Colonic mucosa (tissue), 4 donors: Measurements from ENCODE around the gene PSMA7. TPM values are rescaled to one million over a fixed set of nuclear protein-coding genes. Genes with fewer than 3 reads are reported as not detected.

Source experiments
- DNase-seq: peaks from one replicate; pipeline ENCODE4 v3.0.0-alpha.2; 2020
- H3K27ac ChIP-seq: fragments of 200-600 bp; one replicate; pipeline ENCODE4 v1.8.0; 2021
- H3K27me3 ChIP-seq: fragments of 200-600 bp; one replicate; pipeline ENCODE4 v1.8.0; 2021
- H3K36me3 ChIP-seq: fragments of 200-600 bp; one replicate; pipeline ENCODE4 v1.8.0; 2021
- H3K4me1 ChIP-seq: fragments of 200-600 bp; one replicate; pipeline ENCODE4 v1.8.0; 2021; ENCODE audit warnings: mild to moderate bottlenecking
- H3K4me3 ChIP-seq: fragments of 200-600 bp; one replicate; pipeline ENCODE4 v1.8.0; 2021
- H3K9ac ChIP-seq, 2 donors: one replicate each; pipeline ENCODE4 v1.7.0; 2013; ENCODE audit warnings: control low read depth in 2 of 2, low read depth in 2 of 2, low read length in 2 of 2
- H3K9me3 ChIP-seq: fragments of 200-600 bp; one replicate; pipeline ENCODE4 v1.8.0; 2021
- intact Hi-C: fragments of 100-400 bp; cut with DNase I; formaldehyde crosslinking; loops from one replicate; pipeline ENCODE4 v1.14.1; 2022
- total RNA-seq, 2 donors: library from RNA; stranded (reverse); fragmentation: NEBNext Ultra II Directional in 1 of 2; extraction: Animal tissue kit (Norgen Biotek cat#: 25700) in 1 of 2; gene quantifications; one replicate each; pipeline ENCODE4 v1.2.1, GENCODE V29; 2021
- TF ChIP-seq, protein P1 (sequence below): fragments of 200-600 bp; IDR thresholded peaks from one replicate; pipeline ENCODE4 v1.8.0; 2022; ENCODE audit warnings: antibody characterized with exemption, mild to moderate bottlenecking
- donor health status: healthy.
- donor health status: DM: no; HTN: no; CAD: no.
- donor health status: DM: no; HTN: no; CAD: no.

The PSMA7 gene
- total RNA-seq, 2 donors from 2014 or later: 164 to 315 TPM

DNA sequence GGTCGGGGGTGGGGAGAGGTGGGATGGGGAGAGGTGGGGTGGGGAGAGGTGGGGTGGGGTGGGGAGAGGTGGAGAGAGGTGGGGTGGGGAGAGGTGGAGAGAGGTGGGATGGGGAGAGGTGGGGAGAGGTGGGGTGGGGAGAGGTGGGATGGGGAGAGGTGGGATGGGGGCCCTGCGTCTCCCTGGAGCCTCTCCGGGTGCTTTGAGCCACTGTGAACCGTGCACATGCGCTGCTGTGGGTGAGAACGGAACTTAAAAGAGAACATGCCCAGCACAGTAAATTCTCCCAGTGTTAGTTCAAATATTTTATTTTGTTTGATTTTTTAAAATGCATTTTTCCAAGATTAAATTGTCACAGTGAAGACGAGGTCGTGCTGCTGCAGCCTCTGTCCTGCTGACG, 17.1 kb upstream of the PSMA7 start:
- Histone ChIP-seq H3K4me1 (no peaks in the 10 kb centered on the region), H3K36me3 (peaks cover 6% of the 10 kb centered on the region)
- intact Hi-C loops: no loop called here

DNA sequence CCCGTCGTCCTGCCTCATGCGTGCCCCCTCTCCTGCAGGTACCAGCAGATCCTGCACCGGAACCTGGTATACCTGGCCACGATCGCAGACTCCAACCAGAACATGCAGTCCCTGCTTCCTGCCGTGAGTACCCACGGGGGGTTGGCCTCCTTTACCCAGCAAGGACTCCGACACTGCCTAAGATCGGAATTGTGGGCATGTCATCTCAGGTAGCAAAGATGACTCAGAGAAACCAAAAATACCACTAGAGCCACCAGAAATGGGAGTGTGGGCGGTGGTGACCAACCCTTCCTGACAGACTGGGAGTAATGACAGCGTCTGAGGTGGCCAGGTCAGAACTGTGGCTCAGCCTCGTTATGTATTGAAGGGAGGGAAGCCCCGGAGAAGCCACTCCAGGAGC, 16.6 kb upstream of the PSMA7 start:
- intact Hi-C loops: no loop called here
- no peak for DNase-seq
- no peaks in the 10 kb centered on the region for H3K27me3 ChIP-seq
- TF ChIP-seq, protein P1, sequence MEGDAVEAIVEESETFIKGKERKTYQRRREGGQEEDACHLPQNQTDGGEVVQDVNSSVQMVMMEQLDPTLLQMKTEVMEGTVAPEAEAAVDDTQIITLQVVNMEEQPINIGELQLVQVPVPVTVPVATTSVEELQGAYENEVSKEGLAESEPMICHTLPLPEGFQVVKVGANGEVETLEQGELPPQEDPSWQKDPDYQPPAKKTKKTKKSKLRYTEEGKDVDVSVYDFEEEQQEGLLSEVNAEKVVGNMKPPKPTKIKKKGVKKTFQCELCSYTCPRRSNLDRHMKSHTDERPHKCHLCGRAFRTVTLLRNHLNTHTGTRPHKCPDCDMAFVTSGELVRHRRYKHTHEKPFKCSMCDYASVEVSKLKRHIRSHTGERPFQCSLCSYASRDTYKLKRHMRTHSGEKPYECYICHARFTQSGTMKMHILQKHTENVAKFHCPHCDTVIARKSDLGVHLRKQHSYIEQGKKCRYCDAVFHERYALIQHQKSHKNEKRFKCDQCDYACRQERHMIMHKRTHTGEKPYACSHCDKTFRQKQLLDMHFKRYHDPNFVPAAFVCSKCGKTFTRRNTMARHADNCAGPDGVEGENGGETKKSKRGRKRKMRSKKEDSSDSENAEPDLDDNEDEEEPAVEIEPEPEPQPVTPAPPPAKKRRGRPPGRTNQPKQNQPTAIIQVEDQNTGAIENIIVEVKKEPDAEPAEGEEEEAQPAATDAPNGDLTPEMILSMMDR: no peak
- no peaks in the 10 kb centered on the region for H3K9me3 ChIP-seq
- no peak overlapping the region for H3K4me3 ChIP-seq
- peaks cover 6% of the 10 kb centered on the region for H3K36me3 ChIP-seq
- no peaks in the 10 kb centered on the region for H3K4me1 ChIP-seq
- H3K27ac ChIP-seq: no peak overlapping the region
- no peak overlapping the region for H3K9ac ChIP-seq

More for the DNA sequence above, 17.1 kb upstream of the PSMA7 start:
- Histone ChIP-seq H3K27me3 (no peaks in the 10 kb centered on the region), H3K9ac (no peak overlapping the region), H3K9me3 (no peaks in the 10 kb centered on the region), H3K4me3 (no peak overlapping the region), H3K27ac (no peak overlapping the region)
- no peak for DNase-seq
- TF ChIP-seq, protein P1: no peak

DNA sequence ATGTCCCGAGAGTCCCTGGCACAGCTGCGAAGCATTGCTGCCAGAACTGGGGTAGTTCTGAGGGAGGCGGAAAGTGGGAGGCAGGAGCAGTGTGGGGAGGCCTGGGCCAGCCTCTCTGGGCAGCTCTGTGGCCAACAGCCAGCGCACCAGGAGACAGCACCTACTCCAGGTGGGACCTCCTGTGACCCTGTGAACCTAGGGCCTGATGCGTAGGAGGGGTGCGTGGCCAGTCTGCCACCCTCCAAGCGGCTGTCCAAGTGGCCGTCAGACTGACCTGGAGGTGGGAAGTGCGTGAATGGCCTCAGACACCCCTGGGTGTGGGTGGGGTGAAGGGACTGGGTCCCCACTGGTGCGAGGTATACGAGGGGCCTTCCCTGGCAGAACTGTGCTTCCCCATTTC, 15.9 kb upstream of the PSMA7 start:
- H3K9me3 ChIP-seq: no peaks in the 10 kb centered on the region
- no peak overlapping the region for H3K9ac ChIP-seq
- intact Hi-C loops: no loop called here
- H3K4me1 ChIP-seq: no peaks in the 10 kb centered on the region
- H3K27me3 ChIP-seq: no peaks in the 10 kb centered on the region
- no peak overlapping the region for H3K4me3 ChIP-seq
- TF ChIP-seq, protein P1: no peak
- no peak for DNase-seq
- H3K27ac ChIP-seq: no peak overlapping the region
- peaks cover 6% of the 10 kb centered on the region for H3K36me3 ChIP-seq

DNA sequence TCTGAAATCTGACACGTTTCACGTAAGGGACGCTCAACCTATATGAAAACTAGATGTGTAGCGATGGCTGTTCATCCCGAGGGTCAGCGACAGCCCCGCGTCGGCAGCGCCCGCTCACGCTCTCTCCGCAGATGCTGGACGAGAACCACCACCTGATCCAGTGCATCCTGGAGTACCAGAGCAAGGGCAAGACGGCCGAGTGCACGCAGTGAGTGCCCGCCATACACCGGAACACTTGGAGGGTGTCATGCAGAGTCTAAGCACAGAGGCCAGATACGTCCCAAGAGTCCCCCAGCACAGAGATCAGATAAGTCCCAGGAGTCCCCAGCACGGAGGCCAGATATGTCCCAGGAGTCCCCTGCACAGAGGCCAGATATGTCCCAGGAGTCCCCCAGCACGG, 15.3 kb upstream of the PSMA7 start:
- Histone ChIP-seq H3K4me1 (no peaks in the 10 kb centered on the region), H3K27ac (no peak overlapping the region), H3K27me3 (no peaks in the 10 kb centered on the region), H3K9ac (no peak overlapping the region), H3K4me3 (no peak overlapping the region), H3K36me3 (peaks cover 6% of the 10 kb centered on the region), H3K9me3 (no peaks in the 10 kb centered on the region)
- intact Hi-C loops: no loop called here
- no peak for DNase-seq
- TF ChIP-seq, protein P1: no peak

DNA sequence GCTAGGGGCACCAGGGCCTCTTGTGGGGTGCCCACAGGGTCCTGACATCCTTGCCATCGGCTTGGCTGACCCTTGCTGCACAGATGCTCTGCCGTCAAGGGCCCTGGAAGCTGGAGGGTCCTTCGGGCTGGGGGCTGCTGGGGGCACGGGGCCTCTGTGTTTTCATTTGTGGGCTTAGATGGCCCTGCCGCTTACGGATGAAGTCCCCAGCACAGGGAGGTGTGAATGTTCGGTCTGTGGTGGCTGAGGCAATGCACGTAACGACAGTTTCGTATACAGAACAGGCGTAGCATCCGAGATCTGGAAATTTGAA, 14.8 kb upstream of the PSMA7 start:
- H3K9ac ChIP-seq: no peak overlapping the region
- H3K4me3 ChIP-seq: no peak overlapping the region
- no peak overlapping the region for H3K27ac ChIP-seq
- no peaks in the 10 kb centered on the region for H3K4me1 ChIP-seq
- H3K9me3 ChIP-seq: no peaks in the 10 kb centered on the region
- DNase-seq: no peak
- H3K27me3 ChIP-seq: no peaks in the 10 kb centered on the region
- peaks cover 6% of the 10 kb centered on the region for H3K36me3 ChIP-seq
- TF ChIP-seq, protein P1: no peak
- intact Hi-C loops: no loop called here
